Measurements from ENCODE around the gene CELF3. TPM values are rescaled to one million over a fixed set of nuclear protein-coding genes. Genes with fewer than 3 reads are reported as not detected.

Gene CELF3
- polyA plus RNA-seq (2012; ENCODE audit: insufficient read depth, insufficient read length, low read depth) = 109 TPM

DNA sequence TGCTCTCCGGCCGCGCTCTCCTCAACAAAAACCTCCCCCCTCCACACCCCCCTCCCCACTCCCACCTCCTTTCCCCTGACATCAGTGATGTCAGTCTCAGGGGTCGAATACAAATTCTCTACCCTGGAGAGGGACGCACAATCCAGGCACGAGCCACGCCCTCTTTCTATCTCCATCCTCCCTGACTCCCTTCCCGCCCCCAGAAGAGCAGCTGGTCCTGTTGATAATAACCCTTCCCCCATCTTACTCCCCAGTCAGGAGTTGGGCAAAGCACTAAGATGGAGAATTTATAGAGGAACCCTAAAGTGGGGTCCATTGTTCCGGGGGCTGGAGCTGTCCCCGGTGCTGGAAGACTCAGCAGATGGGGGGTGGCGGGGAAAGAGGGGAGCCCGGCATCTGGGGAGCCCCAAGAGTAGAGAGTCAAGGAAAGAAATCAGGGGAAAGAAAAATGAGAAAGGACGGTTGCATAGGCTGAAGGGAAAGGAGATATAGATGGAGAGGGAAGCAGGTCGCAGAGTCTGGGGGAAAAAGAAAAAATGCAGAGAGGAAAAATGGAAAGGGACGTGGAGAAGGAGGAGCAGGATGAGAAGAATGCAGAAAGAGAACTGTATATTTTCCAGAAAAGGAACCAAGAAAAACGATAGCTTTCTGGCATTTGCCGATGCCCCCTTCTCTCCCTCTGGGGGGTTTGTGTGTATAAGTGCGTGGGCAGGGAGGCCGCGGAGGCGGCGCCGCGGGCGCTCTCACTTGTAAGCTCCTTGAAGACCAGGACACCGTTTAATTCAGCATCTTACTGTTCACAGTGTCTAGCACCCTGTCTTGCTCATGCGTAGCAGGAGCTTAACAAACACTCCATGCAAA is at the start of gene CELF3:
CELF3 (minus strand) TSS at position 33 of the 861 bp plus-strand sequence. CDS start 783 bp downstream, outside the sequence.
- peak; percentile 94 for DNase-seq
- Histone ChIP-seq H3K27me3 (no peaks in the 10 kb centered on the region), H3K36me3 (no peaks in the 10 kb centered on the region), H3K9me3 (no peaks in the 10 kb centered on the region; the same call in 1 of the 2 replicates), H3K4me1 (peaks cover 37% of the 10 kb centered on the region), H3K4me3 (ENCODE audit: low read depth, low read length) (peak within 1 kb of the TSS; percentile 76)
- TF ChIP-seq, protein P1, sequence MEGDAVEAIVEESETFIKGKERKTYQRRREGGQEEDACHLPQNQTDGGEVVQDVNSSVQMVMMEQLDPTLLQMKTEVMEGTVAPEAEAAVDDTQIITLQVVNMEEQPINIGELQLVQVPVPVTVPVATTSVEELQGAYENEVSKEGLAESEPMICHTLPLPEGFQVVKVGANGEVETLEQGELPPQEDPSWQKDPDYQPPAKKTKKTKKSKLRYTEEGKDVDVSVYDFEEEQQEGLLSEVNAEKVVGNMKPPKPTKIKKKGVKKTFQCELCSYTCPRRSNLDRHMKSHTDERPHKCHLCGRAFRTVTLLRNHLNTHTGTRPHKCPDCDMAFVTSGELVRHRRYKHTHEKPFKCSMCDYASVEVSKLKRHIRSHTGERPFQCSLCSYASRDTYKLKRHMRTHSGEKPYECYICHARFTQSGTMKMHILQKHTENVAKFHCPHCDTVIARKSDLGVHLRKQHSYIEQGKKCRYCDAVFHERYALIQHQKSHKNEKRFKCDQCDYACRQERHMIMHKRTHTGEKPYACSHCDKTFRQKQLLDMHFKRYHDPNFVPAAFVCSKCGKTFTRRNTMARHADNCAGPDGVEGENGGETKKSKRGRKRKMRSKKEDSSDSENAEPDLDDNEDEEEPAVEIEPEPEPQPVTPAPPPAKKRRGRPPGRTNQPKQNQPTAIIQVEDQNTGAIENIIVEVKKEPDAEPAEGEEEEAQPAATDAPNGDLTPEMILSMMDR (IDR thresholded peaks at IDR 0.05; ENCODE audit: low read depth, low read length) = no peak

DNA sequence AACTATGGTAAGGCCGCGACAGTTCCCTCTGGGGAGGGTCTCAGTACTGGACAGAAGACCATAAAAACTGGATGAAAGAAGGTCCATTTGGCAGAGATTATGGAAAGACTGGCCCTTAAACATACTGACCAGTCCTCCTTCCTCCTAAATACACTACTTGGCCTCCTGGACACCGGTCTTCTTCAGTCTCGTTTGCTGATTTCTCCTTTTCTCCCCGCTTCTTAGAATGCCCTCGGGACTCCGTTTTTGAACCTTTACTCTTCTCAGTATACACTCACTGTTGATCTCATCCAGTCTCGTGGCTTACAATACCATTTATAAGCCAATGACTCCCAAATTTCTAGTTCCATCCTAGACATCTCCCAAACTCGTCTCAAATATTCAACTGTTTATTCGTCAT is 47.4 kb upstream of the CELF3 start:
- Histone ChIP-seq H3K27me3 (no peaks in the 10 kb centered on the region), H3K36me3 (peaks cover 26% of the 10 kb centered on the region), H3K4me3 (ENCODE audit: low read depth, low read length) (peak overlapping the region; percentile 79), H3K4me1 (no peaks in the 10 kb centered on the region), H3K9me3 (no peaks in the 10 kb centered on the region)
- DNase-seq = no peak
- TF ChIP-seq, protein P1 (IDR thresholded peaks at IDR 0.05; ENCODE audit: low read depth, low read length) = no peak

DNA sequence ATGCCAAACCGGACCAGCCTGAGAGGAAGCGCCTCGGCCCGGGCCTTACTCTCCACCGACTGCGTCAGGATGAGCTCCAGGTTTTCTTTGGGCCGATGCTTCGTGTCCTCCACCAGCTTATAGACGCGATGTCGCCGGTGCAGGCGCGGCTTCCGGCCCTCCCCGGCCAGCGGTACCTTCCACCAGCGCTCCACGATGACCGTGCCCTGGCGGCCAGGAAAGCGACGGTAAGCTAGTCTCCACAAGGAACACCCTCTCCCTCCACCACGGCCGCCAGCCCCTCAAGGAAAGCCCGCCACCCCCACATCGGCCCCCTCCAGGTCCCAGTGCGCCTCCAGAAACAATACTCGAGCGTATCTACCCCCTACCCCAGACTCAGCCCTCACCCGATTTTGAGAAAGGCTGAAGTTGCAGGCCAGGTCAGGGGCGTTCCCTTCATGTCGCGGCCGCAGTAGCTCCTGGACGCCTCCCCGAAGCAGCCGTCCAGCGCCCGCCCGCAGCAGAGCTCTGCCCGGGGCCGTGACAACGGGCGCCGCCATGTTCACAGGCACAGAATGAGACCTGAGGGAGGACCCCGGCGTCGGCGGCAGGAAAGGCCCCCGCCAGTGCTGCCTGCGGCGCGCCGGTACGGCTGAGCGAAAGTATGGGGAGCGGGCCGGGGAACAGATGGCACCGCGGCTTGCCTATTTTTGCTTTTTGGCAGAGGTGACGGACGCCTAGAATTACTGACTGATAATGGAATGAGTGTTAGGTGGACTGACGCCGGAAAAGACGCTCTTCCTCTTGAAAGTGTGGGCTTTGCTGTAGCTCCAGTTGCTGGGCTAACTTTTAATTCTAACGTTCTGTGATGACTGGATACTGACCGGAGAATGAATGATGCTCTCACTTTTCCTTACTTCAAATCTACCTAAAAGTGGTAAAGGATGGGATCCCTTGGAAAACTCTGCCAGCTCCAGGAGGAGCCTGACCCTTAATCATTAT is 46.6 kb upstream of the CELF3 start, which contains the start of gene MRPL9:
MRPL9 (minus strand) TSS at position 556 of the 981 bp plus-strand sequence; CDS start at position 539, 17 bp downstream.
- DNase-seq = peak; percentile 90

DNA sequence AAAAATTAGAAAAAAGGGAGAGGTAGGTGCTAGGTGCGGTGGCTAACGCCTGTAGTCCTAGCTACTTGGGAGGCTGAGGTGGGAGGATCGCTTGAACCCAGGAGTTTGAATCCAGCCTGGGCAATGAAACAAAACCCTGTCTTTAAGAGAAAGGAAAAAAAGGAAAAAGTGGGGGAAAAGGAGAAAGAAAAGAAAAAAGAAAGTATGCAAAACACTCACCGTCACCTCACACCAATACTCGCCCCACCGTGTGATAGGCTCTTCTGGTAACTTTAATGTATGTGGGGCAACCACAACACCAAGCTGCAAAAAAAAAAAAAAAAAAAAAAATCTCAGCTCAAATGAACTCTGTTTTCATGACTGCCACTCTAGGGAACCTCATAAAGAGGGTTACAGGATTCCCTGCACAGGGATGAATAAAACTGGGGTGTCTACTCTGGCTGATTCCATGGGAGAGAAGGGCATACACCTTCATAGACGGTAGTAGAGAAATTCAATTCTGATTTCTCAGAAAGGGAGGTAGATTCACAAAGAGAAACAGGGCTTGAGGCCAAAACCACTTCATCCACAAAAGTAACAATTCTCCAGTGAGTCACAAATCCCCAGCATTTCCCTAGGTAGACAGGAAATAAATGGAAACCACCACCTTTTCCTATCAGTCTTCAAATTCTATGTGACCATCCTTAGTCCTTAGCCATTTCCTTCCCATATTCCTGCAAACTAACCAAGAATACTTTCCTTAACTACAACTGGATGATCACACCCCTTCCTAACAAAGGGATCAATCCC is 44.2 kb upstream of the CELF3 start:
- H3K36me3 ChIP-seq = peaks cover 30% of the 10 kb centered on the region

More for the DNA sequence above, 46.6 kb upstream of the CELF3 start, which contains the start of gene MRPL9:
- TF ChIP-seq, protein P1 (IDR thresholded peaks at IDR 0.05; ENCODE audit: low read depth, low read length) = no peak
- no peaks in the 10 kb centered on the region for H3K4me1 ChIP-seq
- peak within 1 kb of the TSS; percentile 79 for H3K4me3 ChIP-seq (ENCODE audit: low read depth, low read length)
- H3K9me3 ChIP-seq = no peaks in the 10 kb centered on the region
- no peaks in the 10 kb centered on the region for H3K27me3 ChIP-seq
- H3K36me3 ChIP-seq = peaks cover 30% of the 10 kb centered on the region

DNA sequence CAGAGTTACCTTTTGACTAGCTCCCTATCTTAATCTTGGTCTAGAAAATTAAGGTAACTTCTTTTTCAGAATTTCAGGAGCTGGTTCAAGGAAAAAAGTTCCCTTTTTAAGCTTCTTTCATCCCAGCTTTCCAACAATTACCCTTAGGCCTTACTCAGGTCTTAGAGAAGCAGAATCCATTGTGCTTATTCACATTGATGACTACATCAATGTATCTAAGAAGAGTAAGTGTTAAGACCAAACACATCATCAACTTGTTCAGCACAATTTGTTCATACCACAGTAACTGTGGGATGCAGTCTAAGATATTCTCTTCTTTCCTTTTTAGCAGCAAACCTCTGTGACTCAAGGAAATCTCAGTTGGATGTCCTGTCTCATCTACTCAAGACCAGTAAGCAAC is 42.6 kb upstream of the CELF3 start:
- Histone ChIP-seq H3K36me3 (peaks cover 30% of the 10 kb centered on the region), H3K4me1 (no peaks in the 10 kb centered on the region), H3K4me3 (ENCODE audit: low read depth, low read length) (no peak overlapping the region), H3K27me3 (no peaks in the 10 kb centered on the region), H3K9me3 (no peaks in the 10 kb centered on the region)
- TF ChIP-seq, protein P1 (IDR thresholded peaks at IDR 0.05; ENCODE audit: low read depth, low read length) = no peak
- DNase-seq = no peak

More for the DNA sequence above, 44.2 kb upstream of the CELF3 start:
- no peak overlapping the region for H3K4me3 ChIP-seq (ENCODE audit: low read depth, low read length)
- TF ChIP-seq, protein P1 (IDR thresholded peaks at IDR 0.05; ENCODE audit: low read depth, low read length) = no peak
- H3K9me3 ChIP-seq = no peaks in the 10 kb centered on the region
- no peaks in the 10 kb centered on the region for H3K27me3 ChIP-seq
- H3K4me1 ChIP-seq = no peaks in the 10 kb centered on the region
- no peak for DNase-seq
